ENCODE data around the gene LMAN2. TPM values are rescaled to one million over a fixed set of nuclear protein-coding genes. Genes with fewer than 3 reads are reported as not detected.
A peak's percentile ranks its signal among the peaks of the same experiment; 100 is the strongest.

The LMAN2 gene
- total RNA-seq, 1 donor from 2014 or later = 88.0 TPM

- Mint-ChIP-seq H3K27ac (peak overlapping the region; percentile 80), H3K36me3 (ENCODE audit: low read depth) (peaks cover 25% of the 10 kb centered on the region), H3K4me3 (peak overlapping the region; percentile 90), H3K27me3 (no peaks in the 10 kb centered on the region), H3K4me1 (peaks cover 70% of the 10 kb centered on the region), H3K9me3 (no peaks in the 10 kb centered on the region)
- TF ChIP-seq CTCF (IDR thresholded peaks at IDR 0.05) = no peak
- ATAC-seq (ENCODE audit: low read depth) (no peak), DNase-seq (no peak)
- intact Hi-C loops (cut with micrococcal nuclease) = loop anchor here (1.0 to 5.0 kb wide), 6 partner anchors 8 to 917 kb away; partner anchors contain the start of genes HIGD2A, NOP16, NSD1 and RGS14
- ChIA-PET CTCF (interaction anchor here (1.0 kb wide), 1 partner anchor 204 kb away, joined by 3 read pairs; no protein-coding TSS in a partner anchor), POLR2A (interaction anchor here (0.7 to 3.0 kb wide), 4 partner anchors 14 to 170 kb away, joined by 3 to 21 read pairs (median 6); partner anchors contain the start of genes LMAN2 and RGS14)
Measured at GRCh38 chr5:177303925-177304391, 47.5 kb downstream of the LMAN2 start.

- ChIA-PET CTCF (interaction anchor here (1.0 to 1.3 kb wide), 2 partner anchors 190 to 204 kb away, joined by 3 to 4 read pairs; no protein-coding TSS in a partner anchor), POLR2A (interaction anchor here (0.7 to 3.0 kb wide), 4 partner anchors 13 to 169 kb away, joined by 3 to 21 read pairs (median 6); partner anchors contain the start of genes LMAN2 and RGS14)
- Mint-ChIP-seq H3K27me3 (no peaks in the 10 kb centered on the region), H3K4me1 (peaks cover 75% of the 10 kb centered on the region), H3K9me3 (no peaks in the 10 kb centered on the region), H3K36me3 (ENCODE audit: low read depth) (peaks cover 25% of the 10 kb centered on the region), H3K27ac (peak within 1 kb of the TSS; percentile 89), H3K4me3 (peak within 1 kb of the TSS; percentile 90)
- intact Hi-C loops (cut with micrococcal nuclease) = loop anchor here (1.0 to 5.0 kb wide), 6 partner anchors 9 to 916 kb away; partner anchors contain the start of genes HIGD2A, NOP16, NSD1 and RGS14
- DNase-seq (peak; percentile 93), ATAC-seq (ENCODE audit: low read depth) (peak; percentile 41)
- no peak for TF ChIP-seq CTCF (IDR thresholded peaks at IDR 0.05)
Measured at GRCh38 chr5:177303121-177303924, 48.1 kb downstream of the LMAN2 start, which contains the start of the genes PRELID1 and RAB24. Gene PRELID1, plus strand, starts transcription at chr5:177303799. Its CDS starts 187 bp downstream, at chr5:177303986. Gene RAB24, minus strand, starts transcription at chr5:177303719. Its CDS starts 431 bp downstream, at chr5:177303288.

- no peak for TF ChIP-seq CTCF (IDR thresholded peaks at IDR 0.05)
- intact Hi-C loops (cut with micrococcal nuclease) = loop anchor here (1.0 to 5.0 kb wide), 6 partner anchors 10 to 915 kb away; partner anchors contain the start of genes HIGD2A, NOP16, NSD1 and RGS14
- ChIA-PET CTCF (interaction anchor here (1.0 to 1.3 kb wide), 2 partner anchors 189 to 205 kb away, joined by 3 to 4 read pairs; no protein-coding TSS in a partner anchor), POLR2A (interaction anchor here (0.6 to 3.3 kb wide), 7 partner anchors 10 to 830 kb away, joined by 3 to 21 read pairs (median 5); partner anchors contain the start of gene LMAN2)
- no peaks in the 10 kb centered on the region for H3K9me3 Mint-ChIP-seq
- no peak for ATAC-seq (ENCODE audit: low read depth)
- H3K27ac Mint-ChIP-seq = peak overlapping the region; percentile 89
- peaks cover 29% of the 10 kb centered on the region for H3K36me3 Mint-ChIP-seq (ENCODE audit: low read depth)
- H3K4me1 Mint-ChIP-seq = peaks cover 81% of the 10 kb centered on the region
- no peaks in the 10 kb centered on the region for H3K27me3 Mint-ChIP-seq
- H3K4me3 Mint-ChIP-seq = peak overlapping the region; percentile 90
- DNase-seq = no peak
Measured at GRCh38 chr5:177302354-177303110, 48.9 kb downstream of the LMAN2 start.

- ATAC-seq (ENCODE audit: low read depth) = peak; percentile 38
Measured at GRCh38 chr5:177301503-177302165, 49.8 kb downstream of the LMAN2 start.

More at GRCh38 chr5:177301503-177302165, 49.8 kb downstream of the LMAN2 start:
- Mint-ChIP-seq H3K27ac (peak overlapping the region; percentile 89), H3K36me3 (ENCODE audit: low read depth) (peaks cover 25% of the 10 kb centered on the region), H3K9me3 (no peaks in the 10 kb centered on the region), H3K4me3 (peak overlapping the region; percentile 90), H3K27me3 (no peaks in the 10 kb centered on the region), H3K4me1 (peaks cover 84% of the 10 kb centered on the region)
- intact Hi-C loops (cut with micrococcal nuclease) = loop anchor here (2.0 to 5.0 kb wide), 5 partner anchors 55 to 914 kb away; partner anchors contain the start of genes HIGD2A, NOP16, RGS14 and RNF44
- TF ChIP-seq CTCF (IDR thresholded peaks at IDR 0.05) = no peak
- POLR2A ChIA-PET = interaction anchor here (0.6 to 3.3 kb wide), 13 partner anchors 8 to 831 kb away, joined by 3 to 21 read pairs (median 4); partner anchors contain the start of genes LMAN2 and RGS14
- DNase-seq = no peak
- CTCF ChIA-PET = interaction anchor here (0.6 to 1.6 kb wide), 7 partner anchors 8 to 189 kb away, joined by 3 to 6 read pairs (median 3); no protein-coding TSS in a partner anchor
